NCI-H2081 treated with DMSO at 0.1 percent for 48 hours (cell line): Measurements from ENCODE around the gene CDR2.
A peak's percentile ranks its signal among the peaks of the same experiment; 100 is the strongest.

ENCODE experiments used
- DNase-seq: peaks from one replicate; lab custom pipeline; 2025; lab: John Stamatoyannopoulos, UW

Gene CDR2

DNA sequence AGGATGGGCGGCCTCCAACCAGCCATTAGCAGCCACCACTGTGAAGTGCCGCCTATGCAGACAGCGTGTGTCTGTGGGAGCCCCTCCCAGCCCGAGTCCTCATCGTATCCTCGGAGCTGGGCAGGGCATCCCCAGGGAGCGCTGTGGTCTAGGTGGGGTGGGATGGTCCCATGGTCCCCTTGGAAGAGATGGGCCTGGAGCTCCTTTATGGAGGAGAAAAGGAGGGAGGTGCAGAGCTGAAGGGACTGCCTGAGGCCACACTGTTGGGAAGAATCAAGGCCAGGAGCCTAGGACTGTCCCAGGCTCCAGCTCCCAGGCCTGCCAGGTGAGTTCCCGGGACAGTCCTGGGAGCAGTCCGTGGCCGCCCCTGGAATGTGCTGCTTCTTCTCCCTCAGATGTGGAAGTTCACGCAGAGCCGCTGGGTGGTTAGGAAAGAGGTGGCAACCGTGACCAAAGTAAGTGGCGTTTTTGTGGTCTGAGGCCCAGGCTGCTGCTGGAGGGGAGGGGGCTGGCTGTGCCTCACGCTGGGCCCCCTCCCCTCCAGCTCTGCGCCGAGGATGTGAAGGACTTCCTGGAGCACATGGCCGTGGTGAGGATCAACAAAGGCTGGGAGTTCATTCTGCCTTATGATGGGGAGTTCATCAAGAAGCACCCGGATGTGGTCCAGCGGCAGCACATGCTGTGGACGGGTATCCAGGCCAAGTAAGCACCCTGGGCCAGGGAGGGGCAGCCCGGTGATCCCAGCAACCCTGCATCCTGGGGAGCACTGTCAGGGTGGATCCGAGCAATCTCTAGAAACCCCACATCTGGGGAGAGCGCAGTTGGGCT lies 50.2 kb downstream of the CDR2 start:
- no peak for DNase-seq

DNA sequence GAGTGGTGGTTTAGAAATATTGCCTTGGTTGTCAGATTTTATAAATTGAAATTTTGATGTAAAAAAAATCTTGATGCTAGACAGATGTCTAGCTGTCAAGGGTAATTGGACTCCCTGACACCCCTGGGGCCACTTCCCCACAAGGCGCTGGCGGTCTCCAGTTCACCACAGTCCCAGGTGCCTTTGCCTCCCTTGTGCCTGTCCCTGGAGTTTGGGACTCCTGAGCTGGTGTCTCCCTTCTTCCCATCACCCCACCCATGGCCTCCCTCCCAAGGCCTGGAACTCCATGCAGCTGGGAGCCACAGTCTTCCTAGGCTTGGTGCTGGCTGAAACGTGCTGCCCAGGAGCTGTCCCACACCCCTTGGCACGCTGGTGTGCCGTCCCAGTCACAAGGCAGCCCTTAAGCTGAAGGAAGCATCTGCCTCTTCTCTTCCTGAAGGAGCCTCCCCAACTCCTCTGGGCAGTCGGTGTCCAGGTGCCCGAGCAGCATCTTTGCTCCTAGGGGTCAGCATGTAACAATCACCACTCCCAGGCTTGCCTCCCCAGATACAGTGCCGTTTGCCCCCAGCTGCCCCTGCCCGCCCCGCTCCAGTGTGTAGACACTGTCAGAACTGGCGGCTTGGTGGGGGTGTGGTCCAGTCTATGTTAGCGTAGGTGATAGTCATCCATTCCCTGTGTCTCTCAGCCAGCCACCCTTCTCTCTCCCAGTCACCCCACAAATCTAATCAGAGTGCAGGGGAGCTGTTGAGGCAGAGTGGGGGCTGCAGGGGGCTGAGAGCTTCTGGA lies 51.1 kb downstream of the CDR2 start:
- DNase-seq = no peak

DNA sequence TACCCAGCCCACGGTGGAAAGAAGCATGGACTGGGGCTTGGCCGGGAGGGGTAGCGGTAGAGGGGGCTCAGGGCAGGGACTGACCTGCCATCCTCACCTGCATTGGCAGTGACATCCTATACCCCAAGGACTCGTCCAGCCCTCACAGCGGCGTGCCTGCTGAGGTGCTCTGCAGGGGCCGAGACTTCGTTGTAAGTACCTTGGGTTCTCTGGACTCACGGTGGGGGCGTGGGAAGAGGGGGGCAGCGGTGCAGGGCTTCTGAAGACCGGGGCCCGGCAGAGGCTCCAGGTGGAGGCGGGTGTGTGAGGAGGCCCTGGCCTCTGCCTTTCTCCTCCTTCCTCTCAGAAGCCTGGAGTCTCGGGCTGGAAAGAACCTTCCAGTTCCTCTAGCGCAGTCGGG lies 51.7 kb downstream of the CDR2 start:
- no peak for DNase-seq

DNA sequence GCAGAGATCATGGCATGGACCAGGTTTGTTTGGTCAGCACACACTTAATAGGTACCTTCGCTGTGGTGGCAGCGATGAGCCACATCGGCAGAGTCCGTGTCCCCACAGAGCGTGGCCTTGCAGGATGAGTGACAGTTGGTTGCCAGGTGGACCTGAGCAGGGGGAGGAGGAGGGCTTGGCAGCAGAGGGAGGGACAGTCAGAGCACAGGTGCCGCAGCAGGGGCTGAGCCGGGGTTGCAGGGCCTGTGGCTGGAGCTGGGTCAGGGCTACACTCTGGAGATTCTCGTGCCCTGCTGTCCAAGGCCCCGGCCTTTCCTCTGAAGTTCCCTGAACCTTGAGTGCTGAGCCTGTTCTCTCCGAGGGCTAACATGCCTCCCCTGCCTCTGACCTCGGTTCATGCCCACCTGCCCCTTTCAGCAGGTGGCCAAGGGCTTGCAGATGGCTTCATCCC lies 52.4 kb downstream of the CDR2 start:
- no peak for DNase-seq

DNA sequence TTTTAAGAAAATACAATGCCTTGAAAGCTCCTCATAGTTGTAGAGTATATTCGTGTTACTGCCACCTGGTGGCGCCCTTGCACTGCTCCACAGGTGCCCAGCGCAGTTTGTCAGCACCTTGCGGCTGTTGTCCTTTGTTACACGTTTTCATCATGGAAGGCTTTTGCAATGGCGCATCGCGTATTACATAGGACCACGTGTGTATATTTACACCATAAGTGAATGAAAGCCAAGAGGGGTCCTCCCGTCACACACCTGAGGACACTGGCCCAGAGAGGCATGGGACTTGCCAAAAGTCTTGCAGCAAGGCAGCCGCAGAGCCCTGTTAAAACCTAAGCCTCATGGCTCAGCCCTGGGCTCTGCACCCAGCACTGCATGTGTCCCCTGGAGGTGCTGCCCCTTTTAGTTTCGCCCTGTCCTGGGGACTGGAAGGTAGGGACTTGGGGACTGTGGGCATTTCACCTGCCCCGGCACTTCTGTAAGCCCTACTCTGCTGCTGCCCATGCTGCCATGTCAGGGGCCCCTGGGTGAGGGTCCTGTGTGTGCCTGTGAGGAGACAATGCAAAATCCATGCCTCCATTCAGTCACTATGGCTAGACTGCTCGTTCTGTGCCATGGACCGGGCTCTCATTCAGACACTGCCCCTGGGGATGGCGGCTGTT lies 52.9 kb downstream of the CDR2 start:
- peak; percentile 36 for DNase-seq

DNA sequence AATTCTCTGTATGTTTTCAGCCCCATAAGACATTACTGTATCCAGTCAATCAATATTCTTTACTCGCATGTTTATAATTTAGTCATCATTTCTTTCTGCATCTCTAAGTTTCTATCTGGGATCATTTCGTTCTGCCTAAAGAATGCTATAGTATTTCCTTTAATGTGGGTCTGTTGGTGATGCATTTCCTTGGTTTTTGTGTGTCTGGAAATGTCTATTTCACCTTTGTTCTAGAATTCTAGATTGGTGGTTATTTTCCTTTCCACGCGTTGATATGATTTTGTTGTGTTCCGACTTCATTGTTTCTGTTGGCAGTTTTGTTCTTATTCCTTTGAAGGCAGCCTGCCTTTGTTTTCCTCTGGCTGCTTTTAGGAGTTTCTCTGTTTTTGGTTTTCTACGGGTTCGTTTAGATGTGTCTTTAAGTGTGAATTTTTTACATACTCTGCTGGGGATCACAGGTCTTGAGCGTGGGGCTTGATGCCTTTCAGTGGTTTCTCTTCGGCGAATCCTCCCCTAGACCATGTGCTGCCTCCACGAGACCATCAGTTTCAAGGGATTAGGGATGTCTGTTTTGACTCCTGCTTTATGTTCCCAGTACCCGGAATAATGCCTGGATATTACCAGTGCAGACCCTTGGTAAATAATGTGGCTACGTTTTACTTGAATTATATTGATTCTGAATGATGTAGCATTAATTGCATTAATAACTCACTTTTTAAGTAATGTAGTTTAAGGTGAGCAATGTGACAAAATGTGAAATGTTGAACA lies 53.7 kb downstream of the CDR2 start:
- DNase-seq = no peak

DNA sequence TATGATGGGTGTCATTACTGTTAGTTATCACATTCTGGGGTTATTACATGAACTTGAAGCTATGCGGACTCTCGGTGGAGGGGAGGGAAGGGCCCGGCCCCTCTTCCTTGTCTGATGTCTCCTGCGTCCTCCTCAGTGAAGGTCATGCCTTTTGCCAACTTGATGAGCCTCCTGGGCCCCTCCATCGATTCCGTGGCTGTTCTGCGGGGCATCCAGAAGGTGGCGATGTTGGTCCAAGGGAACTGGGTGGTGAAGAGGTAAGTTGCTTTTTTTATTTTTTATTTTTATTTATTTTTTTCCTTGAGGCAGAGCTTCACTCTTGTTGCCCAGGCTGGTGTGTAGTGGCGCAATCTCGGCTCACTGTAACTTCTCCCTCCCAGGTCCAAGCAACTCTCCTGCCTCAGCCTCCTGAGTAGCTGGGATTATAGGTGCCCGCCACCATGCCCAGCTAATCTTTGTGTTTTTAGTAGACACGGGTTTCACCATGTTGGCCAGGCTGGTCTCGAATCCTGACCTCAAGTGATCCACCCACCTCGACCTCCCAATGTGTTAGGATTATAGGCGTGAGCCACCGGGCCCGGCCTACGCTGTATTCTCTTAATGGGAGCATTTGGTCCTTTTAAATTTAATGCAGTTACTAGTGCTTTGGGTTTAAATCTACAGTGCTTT lies 55.6 kb downstream of the CDR2 start:
- no peak for DNase-seq

DNA sequence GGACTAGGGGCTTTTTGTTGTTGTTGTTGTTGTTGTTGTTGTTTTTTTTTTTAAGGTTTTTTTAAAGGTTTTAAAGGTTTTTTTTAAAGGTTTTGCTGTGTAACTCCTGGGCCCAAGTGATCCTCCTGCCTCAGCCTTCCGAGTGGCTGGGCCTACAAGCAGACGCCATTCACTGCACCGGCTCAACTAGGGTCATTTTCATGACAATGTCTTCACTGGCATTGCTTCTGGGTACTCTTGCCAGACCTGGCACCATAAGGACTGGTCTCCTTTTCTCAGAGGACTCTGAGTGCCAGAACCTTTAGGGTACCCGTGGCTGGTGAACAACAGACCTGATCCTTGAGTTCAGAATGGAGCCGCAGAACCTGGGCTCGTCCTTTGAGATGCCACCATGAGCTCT lies 56.8 kb downstream of the CDR2 start:
- DNase-seq = no peak

DNA sequence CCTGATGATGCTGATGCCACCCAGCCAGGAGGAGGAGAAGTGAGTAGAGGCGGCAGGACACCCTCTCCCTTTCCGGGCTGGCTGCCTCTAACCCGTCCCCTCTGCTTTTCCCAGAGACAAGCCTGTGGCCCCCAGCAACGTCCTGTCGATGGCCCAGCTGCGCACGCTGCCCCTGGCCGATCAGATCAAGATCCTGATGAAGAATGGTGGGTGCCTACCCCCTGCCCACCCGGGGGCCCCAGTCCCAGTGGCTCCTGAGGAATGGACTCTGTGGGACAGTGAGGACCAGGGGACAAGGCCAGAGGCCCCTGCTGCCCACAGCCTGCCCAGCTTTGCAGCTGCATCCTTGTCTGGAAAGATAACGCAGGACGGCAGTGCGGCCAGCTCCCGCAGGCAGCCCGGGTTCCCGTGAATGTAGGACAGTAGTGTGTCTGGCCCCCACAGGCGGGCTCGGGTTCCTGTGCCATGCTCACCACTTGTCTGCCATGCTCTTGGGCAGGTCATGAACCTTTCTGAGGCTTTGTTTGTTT lies 57.4 kb downstream of the CDR2 start:
- no peak for DNase-seq

DNA sequence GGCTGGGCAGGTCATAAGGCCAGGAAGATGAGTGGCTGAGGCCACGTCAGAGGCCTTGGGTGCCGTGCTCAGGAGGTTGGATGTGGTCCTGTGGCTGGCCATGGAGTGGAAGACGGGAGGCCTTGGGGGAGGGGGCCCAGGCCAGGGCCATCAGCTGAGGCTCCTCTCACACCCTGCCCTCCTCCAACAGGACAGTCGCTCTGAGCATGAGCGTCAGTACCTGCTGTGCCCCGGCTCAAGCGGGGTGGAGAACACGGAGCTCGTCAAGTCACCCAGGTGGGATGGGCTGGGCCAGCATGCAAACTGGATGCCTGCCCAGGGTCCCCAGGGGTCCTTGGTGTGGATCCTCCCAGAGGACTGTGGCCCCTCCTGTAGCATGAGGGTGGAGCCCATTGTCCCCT lies 58.0 kb downstream of the CDR2 start:
- DNase-seq = no peak

DNA sequence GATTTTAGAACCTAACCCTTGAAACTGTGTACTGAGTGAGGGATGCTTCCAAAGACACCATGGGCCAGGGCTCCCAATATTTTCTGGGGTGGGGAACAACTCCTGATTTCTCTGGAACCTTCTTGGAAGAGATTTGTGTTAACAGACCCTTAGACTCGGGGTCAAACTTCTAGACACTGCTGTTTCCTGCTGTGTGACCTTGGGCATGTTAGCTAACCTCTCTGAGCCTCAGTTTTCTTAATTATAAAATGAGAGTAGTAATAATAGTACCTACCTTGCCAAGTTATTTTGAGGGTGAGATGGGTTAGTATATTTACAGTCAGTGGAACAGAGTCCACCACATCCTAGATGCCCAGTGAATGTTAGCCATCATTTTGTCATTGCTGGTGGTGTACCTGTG lies 58.4 kb downstream of the CDR2 start:
- DNase-seq = no peak

DNA sequence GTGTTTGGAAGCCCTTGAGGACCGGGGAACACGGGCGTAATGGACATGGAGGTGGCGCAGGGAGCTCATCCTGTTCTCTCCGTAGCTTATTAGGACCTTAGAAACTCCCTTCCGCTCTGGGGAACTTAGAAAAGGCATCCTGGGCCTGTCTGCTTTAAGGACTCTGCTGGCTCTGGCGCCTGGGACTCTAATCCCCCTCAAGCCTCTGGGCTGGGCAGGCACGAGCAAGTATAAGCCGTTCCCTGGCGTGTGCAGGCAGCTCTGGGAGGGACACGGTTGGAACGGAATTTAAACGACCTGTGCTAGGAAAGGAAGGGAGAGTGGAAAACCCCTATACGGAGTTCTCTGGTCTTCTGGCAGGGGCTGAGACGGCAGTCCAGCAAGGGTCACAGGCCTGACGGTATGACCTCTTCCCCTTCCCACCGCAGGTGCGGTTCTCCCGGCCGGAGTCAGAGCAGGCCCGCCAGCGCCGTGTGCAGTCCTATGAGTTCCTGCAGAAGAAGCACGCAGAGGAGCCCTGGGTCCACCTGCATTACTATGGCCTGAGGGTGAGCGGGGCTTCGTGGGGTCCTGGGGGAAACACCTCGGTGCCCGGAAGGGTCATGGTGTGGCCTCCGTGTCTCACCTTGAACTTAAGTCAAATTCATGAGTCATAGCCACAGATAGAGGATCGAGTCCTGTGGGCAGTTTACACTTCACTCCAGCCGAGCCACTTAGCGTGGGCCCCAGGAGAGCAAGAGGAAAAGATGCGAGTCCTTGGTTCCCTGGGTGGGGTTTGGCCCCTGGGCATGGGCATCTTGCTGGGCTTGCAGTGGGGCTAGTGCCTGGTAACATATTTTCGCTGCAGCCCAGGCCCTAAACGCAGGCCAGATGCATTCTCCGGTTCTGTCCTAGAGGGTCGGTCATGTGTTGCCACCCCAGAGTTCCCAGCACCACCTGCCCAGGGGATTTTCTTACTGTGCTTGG lies 59.5 kb downstream of the CDR2 start:
- DNase-seq = no peak

DNA sequence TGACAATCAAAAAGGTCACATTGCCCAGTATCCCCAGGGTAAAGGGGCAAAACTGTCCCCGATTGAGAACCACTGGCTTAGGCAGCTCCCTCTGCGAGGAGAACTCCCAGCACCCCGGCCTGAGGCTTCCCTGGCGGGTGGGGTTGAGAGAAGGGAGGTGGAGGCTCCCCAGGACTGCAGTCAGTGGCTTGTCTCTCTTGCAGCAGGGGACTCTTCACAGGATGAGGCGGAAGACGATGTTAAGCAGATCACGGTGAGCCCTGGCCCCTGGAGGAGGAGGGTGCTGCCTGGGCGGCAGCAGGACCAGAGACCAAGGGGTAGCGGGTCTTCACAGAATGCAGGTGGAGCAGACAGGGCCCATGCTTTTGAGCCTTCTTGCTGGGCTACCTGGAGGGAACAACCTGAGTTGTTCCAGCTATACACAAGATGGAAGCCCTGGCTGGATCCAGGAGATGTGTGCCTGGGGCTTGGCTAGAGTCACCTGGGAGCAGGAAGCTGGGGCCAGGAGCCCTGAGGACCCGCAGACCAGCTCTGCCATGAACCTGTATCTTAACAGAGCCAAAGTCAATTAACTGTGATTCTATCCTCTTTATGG lies 60.4 kb downstream of the CDR2 start:
- no peak for DNase-seq

DNA sequence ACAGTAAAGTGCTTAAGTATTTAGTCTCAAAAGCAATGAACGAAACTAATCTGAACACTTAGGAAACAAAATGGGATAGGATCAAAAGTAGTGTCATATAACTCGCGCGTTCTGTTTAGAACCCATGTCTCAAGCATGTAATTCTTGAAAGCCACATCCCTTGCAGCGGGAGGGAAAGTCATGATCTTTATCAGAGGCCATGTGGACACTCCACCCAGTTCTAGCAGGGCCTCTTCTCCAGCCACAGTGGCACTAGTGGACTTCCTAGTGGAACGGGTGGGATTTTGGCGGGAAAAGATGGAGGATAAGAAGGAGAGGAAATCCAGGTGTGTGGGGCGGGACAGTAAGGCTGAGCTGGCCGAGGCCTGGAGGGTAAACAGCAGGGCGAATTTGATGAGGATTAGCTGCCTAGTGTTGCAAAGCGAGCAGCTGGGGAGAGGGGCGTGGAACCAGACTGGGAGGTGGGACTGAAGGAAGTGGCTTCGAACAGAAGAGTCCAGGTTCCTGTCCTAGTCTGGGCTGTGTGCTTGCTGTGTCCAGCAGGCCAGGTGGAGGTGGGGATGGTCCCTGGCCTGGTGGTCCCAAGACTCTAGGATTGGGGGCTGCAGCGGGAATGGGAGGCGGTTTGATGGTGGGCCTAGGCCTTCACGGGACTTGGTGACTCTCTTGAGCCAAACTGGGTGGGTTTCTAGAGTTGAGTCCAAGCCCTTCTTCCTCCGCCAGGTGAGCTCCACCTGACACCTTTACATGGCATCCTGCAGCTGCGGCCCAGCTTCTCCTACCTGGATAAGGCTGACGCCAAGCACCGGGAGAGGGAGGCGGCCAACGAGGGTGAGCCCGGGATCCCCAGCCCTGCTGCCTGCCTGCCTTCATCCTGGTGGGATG lies 61.3 kb downstream of the CDR2 start:
- DNase-seq = no peak

DNA sequence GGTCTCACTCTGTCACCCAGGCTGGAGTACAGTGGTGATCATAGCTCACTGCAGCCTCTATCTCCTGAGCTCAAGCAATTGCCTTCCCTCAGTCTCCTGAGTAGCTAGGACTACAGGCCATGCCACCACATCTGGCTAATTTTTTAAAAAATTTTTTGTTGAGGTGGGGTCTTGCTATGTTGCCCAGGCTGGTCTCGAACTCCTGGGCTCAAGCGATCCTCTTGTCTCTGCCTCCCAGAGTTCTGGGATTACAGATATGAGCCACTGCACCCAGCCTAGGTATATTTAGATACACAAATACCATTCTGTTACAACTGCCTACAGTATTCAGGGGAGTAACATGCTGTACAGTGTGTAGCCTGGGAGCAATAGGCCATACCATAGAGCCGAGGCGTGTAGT lies 62.9 kb downstream of the CDR2 start:
- DNase-seq = no peak

DNA sequence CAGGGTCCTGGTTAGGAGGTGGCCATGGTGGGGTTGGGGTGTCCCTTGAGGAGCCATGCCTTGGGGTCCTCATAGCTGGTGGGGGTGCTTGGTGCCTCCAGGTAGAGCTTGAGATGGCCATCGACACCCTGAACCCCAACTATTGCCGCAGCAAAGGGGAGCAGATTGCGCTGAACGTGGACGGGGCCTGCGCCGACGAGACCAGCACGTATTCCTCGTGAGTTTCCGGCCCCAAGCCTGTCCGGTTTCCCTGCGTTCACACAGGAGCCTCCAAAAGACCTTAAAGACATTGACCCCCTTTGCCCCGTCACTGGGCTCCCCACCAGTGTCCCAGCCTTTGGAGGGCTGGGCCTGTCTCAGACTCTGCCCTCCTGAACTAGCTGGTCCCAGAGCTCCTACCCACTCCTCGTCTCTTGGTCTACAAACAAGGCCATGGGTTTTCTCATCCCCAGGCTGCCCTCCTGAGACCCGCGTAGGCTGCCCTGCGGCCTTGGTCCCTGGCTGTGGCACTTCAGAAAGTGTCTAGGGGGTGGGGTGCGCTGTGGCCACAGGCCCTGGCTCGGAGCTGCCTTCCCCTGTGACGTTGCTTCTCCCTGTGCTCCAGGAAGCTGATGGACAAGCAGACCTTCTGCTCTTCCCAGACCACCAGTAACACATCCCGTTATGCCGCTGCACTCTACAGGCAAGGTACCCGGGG lies 65.4 kb downstream of the CDR2 start:
- DNase-seq = no peak

DNA sequence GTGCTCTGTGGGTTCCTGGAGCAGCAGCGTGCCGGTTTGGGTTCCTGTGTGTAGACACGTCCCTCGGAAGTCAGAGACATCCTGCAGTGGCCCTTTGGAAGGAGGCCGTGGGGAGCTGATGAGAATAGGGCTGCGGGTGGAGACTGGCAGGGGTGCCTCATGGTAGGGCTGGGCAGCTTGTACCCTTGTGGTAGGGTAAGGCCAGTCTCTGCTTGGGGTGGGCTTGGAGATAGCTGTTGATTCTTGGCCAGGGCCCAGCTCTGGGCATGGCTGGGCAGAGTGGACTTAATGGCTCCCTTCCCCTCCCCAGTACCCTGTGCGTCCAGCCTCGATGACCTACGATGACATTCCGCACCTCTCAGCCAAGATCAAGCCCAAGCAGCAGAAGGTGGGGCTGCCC lies 66.6 kb downstream of the CDR2 start:
- DNase-seq = no peak

DNA sequence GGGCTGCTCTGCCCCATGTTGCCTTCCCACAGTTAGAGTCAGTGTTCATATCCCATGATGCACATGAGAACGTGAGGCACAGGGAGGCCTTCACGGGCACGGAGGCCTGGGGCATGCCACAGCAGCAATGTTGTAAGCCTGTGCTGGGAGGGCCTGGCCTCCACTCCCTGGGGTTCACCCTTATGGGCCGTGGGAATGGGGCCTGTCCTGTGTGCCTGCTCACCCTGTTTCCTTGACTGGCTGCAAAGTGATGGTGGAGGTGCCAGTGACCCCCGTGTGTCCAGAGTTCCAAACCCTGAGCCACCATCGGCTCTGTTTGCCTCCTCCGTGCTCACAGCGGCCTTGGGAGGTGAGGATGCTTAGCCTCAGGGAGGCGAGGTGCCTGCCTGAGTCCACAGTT lies 67.6 kb downstream of the CDR2 start:
- DNase-seq = no peak
